ENCODE results near the gene RHO.
A peak's percentile ranks its signal among the peaks of the same experiment; 100 is the strongest.

The RHO gene

GRCh38 chr3:129562803-129563202 is 34.4 kb downstream of the RHO start:
- DNase-seq, result no peak

DNA sequence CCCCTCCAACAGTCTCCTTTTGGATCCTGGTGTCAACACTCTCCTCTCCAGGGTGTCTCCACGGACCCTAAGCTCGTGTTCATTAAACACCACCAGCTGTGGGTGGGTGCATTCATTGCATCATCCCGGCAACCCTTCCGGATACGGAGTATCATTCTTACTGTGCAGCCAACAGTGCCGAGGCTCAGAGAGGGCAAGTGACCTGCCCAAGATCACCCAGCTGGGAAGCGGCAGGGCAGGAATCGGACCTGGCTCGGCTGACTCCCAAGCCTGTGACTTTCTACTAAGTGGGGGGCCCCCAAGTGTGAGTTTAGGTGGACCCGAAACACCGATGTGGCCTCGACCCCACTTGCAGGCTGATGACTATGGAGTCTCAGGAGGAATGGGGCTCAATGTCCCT is 34.9 kb downstream of the RHO start:
- no peak for DNase-seq

DNA sequence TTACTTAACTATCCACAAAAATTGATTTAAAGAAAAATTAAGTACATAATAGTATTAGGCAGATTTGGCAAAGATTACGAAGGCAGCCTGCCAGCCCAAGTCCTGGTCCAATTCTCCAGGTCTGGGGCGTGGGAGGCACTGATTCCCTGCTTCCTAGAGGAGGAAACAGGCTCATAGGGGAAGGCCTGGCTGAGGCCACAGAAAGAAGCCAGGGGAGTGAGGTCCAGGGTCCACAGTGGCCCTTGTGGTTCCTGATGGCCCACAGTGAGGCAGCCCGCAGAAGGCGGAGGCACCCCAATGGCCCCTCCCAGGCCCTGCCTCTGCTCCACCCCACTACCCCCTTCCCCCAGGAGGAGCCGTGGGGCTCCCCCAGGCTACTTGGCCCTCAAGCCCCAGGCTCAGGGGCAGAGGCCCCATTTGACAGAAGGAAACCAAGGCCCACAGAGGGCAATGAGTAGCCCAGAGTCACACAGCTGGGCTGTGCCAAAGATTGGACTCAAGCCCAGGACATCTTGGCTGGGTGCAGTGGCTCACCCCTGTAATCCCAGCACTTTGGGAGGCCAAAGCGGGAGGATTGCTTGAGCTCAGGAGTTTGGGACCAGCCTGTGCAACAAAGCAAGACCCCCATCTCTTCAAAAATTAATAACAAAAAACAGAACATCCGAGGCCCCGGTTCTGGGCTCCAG is 35.6 kb downstream of the RHO start:
- DNase-seq, result no peak

DNA sequence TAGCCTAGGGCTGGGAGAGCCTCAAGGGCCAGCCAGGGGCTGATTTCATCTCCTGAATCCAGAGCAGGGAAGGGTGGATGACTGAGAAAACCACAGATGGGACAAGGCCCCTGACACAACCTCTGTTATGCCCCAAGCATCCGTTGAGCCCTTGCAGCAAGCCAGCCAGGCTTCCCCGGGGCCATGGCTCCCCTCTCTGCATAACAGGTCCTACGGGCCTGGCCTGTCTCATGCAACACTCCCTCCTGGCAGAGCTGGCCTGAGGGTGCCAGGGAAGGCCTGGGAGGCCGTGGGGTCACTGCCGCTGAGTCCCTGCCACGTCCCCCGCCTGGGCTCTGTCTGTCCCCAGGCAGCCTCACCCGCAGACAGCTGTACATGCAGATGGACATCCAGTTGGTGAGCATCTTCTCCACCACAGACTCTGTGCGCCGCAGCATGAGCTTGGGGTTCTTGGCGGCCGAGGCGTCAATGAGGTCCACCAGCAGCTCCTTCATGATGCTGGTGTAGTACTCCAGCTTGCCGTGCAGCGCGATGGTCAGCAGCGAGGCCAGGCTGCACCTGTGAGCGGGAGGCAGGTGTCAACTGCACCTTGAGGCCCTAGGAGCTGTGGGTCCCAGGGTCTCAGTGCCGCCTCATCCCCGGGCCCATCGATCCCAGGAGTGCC is 36.7 kb downstream of the RHO start:
- DNase-seq, result no peak

DNA sequence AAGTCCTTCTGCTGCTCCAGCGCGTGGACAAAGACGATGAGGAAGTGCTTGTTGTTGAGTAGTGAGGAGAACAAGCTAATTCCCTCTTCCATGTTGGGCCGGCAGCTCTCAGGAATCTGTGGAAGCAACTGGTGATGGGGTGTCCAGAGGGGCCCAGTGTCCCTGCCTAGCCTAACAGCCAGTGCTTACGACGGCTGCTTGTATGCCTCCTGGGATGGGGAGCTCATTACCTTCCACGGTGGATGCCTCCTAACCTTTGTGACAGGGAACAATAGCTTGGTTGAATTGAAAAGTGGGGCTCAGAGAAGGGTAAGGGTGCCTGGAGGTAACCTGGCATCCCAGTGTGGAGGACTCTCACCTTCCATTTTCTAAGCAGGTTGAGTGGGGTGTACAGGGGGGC is 37.5 kb downstream of the RHO start:
- no peak for DNase-seq

DNA sequence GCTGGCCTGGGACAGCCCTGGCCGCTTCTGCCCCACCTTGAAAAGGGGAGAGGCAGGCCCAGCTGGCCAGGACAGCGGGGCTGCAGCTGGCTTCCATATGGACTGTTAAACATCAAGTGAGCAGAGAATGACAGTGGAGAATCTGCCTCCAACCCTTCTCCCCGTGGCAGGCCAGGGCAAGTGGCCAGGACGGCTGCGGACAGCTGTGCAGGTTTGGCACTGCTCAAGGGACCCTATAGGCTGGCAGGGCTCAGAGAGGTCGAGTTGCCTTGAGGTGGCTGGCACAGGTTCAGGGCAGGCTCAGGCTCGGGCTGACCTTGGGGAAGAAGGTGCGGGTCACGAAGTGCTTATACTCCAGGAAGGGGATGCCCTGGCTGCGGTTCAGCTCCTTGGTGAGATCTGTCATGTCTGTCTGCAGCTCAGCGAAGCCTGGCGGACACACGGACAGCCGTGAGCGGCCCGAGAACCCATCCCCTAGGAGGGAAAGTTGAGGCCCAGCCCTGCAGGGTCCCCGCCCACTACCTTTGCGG is 38.8 kb downstream of the RHO start:
- no peak for DNase-seq

DNA sequence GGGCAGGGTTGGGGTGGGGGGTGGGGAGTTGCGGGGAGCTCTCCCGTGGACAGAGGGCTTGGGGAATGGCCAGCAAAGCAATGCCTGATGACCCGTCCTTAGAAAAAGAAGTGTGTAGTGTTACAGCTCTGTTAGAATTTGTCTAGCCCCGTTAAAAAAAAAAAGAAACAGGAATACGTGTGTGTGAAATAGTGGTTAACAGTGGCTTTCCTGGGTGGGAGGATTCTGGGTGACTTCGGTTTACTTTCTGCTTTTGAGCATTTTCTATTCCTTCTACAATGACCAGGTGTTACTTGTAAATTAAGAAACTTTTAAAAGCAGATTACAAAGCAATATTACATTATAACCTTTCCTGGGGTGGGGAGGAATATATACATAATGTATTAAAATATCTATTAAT is 39.5 kb downstream of the RHO start:
- DNase-seq, result no peak

DNA sequence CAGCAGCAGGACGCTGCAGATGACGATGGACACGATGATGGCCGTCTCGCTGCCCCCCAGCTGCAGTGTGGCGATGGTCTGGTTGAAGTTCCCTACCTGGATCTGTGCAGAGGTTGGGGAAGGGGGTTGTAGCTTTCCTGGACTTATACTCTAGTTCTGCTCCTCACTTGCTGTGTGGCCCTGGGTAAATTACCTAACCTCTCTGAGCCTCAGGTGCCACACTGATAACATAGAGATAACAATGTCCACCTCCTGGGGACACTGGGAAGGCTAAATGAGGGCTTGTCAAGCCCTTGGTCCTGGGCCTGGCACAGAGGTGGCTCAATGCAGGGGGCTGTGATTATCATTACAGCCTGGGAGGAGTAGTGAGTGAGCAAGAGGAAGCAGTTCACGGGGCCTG is 41.4 kb downstream of the RHO start:
- no peak for DNase-seq

DNA sequence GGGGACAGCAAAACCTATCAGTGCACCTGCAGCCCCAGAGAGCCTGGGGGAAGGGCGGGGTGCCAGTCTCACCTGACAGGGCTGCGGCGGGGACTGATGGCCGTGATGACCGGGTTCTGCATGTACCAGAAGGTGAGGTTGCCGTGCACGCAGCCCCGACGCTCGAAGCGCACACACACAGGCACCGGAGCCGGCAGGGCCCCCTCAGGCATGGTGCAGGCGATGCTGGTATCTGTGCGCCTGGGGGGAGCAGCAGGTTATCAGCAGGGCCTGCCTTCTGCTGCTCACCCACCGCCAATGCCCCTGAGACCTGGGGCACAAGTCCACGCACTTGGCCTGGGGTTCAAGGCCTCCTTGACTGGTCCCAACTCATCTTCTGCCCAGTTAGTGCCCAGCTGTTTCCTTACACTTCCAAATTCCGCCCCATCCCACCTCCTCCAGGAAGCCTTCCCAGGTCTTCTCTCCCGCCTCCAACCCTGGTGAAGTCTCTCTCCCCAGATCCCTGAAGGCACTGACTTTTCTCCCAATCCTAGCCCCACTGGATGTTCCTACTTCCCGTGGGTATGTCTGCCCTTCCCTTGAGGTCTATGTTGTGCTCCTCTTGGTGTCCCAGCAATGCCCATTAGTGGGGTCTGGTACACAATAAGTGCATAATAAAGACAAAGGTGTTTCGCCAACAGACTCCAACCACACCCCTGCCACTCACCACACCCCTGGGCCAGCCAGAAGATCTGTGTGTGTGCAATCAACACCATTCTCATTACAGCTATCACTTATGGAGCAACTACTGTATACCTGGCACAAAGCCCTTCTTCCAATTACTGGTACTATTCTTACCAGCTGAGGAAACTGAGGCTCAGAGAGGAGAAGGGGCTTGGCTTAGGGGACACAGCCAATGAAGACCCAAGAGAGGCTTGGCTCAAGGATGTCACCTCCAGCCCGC is 43.4 kb downstream of the RHO start:
- DNase-seq, result no peak

- DNase-seq, result no peak
Observed at GRCh38 chr3:129572603-129573002, 44.2 kb downstream of the RHO start.

DNA sequence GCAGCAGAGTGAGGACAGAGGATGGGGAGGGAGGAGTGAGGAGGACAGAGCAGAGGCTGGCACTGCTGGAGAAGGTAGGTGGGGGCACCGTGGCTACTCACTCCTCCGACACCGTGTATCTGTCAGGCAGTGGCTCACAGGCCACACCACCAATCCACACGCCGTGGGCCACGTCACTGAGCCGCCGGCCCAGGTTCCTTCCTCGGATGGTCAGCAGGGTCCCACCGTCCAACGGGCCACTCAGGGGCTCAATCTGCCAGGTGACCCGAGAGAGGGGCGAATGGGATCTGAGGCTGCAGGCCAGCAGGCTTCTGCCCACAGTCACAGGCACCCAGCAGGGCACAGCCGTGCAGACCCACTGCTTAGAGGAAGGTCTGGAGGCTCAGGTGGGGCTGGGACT is 45.1 kb downstream of the RHO start:
- DNase-seq, result no peak

- no peak for DNase-seq
Observed at GRCh38 chr3:129574206-129574605, 45.8 kb downstream of the RHO start.

GRCh38 chr3:129575233-129575996 is 47.0 kb downstream of the RHO start:
- DNase-seq, result no peak

- no peak for DNase-seq
Observed at GRCh38 chr3:129575997-129576384, 47.6 kb downstream of the RHO start.

GRCh38 chr3:129576514-129577352 is 48.3 kb downstream of the RHO start:
- DNase-seq, result peak; percentile 58

GRCh38 chr3:129577366-129577765 is 48.9 kb downstream of the RHO start:
- DNase-seq, result no peak

DNA sequence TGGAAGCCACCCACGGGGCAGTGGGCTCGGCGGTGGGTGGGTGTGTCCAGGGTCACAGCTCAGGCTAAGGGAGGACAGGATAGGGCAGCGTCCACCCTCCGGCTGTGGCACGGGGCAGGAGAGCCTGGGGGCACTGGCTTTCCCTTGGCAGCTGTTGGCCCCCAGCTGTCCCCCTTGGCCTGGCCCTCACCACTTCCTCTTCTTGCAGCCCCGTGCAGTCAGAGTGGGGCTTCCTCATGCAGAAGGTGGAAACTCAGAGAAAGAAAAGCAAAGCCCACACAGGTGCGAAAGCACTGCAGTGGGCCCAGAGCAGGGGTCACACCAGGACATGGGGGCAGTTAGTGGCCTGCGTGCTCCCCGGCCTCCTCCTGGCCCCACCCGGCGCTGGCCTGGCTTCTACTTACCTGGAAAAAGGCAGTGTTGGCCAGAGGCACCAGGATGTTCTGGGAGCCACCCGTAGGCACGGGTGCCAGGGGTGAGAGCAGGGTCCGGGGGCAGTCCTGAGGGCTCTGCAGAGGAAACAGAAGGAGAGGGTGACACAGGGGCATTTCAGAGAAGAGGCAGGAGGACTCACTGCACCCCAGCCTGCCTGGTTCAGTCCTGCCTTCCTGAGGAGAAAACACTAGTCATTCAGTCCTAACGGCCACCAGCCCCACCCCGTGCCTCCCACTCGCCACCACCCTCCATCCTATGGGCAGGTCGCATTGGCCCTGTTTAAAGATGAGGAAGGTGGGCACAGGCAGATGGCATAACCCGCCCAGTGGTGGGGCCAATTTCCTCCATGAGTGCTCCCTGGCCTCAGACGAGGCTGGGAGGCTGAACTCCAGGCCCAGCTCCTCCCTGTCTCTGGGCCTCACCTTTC is 49.7 kb downstream of the RHO start:
- DNase-seq, result no peak

DNA sequence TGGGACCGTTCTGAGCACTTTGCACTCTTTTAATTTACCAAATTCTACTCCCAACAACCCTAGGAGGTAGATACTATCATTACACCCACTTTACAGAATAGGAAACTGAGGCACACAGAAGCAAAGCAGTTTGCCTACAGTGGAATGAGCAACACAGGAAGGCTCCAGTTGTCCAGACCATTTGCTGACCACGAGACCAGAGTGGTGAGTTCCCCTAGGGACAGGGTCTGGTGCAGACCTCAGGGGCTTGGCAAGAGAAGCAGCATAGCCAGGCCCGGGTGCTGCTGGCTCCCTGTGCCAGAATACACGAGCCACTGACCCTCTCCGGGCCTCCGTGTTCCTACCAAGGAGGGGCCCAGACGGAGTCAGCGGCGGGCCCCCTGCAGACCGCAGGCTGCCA is 51.6 kb downstream of the RHO start:
- no peak for DNase-seq

DNA sequence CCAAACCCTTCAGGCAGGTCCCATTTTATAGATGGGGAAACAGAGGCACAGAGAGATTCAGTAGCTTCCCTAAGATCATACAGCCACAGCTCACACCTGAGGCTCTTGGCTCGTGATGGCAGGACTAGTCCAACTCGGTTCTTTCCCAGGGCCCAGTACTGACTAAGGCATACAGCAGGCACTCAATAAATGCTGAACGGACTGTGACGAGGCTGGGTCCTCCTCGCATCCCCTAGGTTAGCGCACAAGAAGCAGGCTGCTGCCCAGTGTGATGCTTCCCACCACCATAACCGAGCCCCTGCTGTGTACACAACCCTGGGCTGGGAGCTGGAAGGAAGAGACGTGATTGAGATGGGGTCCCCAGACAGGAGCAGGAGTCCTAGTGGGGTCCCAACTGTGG is 53.2 kb downstream of the RHO start:
- DNase-seq, result no peak

DNA sequence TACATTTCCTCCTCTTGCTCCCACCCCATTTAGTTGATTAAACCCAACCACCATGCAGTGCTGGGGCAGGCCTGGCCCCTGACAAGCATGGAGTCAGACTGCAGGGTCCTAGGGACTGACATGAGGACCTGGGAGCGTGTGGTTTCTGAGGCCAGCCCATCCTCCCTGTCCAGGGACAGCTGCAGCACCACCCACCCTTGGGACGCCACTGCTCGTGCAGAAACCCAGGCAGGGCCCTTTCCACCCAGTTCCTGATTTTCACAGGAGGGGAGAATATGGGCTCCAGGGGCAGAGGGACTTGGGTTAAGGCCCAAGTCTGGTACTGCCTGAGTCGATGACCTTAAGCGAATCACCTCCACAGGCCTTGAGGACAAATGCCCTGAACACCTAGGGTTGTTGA is 54.4 kb downstream of the RHO start:
- no peak for DNase-seq

DNA sequence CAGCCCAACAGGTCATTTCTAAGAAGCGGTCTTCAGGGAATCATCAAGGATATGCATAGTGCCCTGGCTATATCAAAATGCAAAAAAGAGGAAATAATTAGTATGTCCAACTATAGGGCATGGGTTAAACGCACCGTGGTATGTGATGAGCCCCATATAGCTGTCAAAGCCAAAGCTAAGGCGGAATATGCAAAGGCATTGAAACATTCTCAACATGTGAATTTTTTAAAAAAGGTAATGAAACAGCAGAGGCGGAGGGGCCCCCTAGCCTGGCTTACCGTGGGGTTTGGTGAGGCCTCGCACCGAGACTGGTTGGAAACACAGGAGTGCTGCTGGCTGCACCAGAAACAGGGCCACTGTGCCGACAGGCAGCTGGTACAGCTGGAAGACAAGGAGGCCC is 54.9 kb downstream of the RHO start:
- no peak for DNase-seq
